Stimulated activated CD8-positive, alpha-beta memory T cell treated with anti-CD3 and anti-CD28 coated beads, Interleukin-12 subunit alpha, Interleukin-12 subunit beta, amount 100 ng/mL, for 4 hours (primary cell): ENCODE results near the gene PLPPR1.

Experiments used
- DNase-seq: peaks from one replicate; pipeline ENCODE4 v3.0.0-alpha.2; 2020; ENCODE audit warnings: low read depth

PLPPR1 gene

DNA sequence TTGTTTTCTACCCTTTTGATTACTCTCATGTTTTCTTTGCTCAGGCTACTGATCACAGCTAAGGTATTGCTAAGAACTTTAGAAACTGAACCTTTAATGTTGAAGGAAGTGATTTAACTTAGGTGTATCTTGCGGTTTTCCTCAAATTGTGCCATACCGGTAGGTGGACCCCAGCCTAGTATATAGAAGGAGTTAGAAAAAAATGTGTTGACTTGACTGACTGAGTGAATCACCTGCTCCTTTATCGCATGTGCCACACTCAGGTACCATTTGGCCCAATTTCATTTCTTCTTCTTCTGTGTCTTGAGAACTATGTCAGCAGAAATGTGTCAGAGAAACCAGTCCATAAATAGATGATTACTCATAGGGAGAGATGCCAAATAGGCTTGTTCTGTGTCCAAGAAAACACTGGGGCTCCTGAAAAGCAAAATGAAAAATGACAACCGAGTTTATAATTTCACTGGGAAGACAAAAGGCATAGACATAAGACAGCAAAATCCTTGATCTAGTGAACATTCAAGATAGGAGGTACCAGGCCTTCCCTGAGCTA lies 19.4 kb downstream of the PLPPR1 start:
- DNase-seq: no peak

DNA sequence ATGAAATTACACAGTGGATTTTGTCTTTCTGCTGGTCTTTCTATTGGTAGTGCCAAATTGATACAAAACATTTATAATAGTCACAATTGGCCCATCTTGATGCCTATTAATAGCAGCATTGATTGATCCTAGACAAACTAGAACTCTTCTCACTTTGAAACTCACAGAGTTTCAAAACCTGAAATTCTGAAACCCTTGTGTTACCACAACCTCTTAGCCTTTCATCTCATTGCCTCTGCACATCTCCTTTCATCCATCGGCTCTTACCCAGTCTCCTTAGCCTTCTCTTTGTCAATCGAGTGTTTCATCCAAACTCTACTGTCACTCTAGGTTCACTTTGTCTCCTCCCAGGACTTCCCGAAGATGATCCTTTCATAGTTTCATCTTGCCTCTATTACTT lies 22.1 kb downstream of the PLPPR1 start:
- no peak for DNase-seq

DNA sequence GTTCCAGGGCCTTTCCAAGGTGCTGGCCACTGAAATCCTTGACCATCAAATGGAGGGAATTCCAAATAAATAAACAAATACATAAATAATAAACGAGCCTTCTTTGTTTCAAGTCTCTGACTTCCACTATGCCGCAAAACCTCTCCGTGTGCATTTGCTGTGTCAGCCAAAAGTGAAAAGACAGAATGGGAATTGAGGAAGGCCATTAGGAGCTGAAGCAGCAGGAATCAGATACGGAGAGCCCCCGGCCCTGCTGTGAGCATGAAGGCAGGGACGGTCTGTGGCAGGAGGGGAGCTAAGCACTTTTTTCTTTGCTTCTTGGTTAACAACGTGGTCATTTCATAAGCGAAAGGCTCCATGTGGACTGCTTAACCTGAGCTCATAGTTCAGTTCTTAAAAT lies 26.1 kb downstream of the PLPPR1 start:
- DNase-seq: no peak

DNA sequence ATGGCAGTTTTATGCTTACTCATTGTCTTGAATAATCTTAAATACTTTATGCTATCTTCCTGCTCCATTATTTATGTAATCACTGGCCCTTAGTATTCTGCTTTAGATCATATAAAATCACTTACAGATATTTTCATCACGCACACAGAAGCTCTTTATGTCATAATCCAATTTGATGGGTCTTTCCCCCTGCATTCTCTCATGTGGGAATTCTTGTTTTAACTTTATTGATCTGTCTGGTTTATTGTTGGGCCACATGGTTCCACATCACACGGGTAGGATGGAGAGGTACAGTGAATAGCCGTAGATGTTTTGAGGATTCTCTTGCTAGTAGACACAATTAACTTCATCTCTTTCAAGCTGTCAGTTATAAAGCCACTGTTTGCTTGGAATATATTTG lies 27.0 kb downstream of the PLPPR1 start:
- DNase-seq: no peak

DNA sequence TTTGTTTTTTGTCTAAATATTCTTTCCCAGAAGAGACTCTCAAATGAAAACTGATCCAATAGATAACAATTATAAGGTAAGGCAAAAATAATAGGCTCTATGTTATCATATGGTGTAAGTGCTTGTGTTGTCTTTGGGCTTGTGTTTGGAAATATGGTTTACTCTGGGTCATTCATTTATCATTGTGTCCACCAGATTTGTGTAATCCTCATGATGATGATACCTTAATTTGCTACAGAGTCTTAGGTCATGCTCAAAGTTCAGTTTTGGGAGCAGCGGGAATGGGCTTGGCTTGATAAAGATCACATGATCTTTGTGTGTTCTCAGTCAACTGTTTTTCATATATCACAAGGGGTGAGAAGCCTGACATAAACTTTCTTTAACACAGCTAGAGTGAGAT lies 34.2 kb downstream of the PLPPR1 start:
- DNase-seq: no peak

DNA sequence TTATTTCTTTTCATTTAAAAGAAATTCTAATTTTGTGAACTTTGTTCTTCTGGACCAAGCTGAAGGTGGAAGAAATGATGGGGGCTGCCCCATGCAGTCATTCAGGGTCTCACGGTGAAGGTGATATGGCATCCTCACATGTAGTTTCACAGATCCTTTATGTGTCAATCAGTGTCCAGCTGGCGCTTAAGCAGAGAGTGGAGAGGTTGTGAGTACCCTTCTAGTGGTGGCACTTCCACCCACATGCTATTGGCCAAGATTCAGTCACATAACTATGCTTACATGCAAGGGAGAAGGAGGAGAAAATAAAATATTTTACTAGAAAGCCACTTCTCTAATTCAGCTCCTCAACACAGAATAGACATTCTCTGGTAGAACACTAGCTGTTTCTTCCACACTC lies 34.7 kb downstream of the PLPPR1 start:
- DNase-seq: no peak

DNA sequence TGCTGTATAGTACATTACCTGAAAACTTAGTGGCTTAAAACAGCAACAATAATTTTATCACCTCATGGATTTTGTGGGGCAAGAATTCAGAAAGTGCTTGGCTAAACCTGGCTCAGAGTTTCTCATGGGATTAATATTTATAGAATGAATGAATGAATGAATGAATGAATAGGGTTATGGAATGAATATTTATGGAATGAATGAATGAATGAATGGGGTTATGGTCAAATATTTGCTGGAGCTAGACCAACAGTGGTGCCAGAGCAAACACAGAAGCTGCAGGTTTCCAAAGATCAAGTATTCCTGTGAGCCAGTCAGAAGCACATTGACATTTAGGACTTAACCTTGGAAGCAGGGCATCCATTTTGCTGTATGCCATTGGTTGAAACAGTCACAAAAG lies 35.7 kb downstream of the PLPPR1 start:
- DNase-seq: no peak

DNA sequence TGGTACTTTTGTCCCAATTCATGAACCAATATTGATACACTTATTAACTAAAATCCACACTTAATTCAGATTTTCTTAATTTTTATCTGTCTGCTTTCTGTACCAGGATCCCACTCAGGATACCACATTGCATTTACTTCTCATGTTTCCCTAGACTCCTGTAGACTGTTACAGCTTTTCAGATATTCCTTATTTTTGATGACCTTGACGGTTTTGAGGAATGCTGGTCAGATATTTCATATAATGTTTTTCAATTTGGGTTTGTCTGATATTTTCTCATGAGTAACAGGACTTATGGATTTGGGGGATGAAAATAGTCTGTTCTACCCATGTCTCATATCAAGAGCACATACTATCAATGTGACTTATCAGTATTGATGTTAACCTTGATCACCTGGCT lies 37.4 kb downstream of the PLPPR1 start:
- DNase-seq: no peak

DNA sequence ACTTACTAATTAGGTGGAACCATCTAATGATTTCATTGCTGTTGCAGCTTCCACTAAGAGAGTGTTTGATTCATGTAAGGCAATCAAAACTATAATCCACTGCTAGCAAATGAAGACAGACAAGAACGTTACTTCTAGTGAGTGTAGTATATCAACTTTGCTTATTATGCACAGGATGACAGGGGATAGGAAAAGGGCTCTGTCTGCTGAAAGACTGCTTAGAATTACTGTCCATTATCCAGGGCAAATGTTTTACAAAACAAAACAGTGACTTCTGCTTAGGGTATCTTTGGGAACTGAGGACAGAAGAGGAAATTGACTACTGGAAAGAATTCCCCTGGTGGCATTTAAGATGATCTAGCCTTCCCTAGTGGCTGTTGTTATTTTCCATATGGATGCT lies 40.2 kb downstream of the PLPPR1 start:
- no peak for DNase-seq

DNA sequence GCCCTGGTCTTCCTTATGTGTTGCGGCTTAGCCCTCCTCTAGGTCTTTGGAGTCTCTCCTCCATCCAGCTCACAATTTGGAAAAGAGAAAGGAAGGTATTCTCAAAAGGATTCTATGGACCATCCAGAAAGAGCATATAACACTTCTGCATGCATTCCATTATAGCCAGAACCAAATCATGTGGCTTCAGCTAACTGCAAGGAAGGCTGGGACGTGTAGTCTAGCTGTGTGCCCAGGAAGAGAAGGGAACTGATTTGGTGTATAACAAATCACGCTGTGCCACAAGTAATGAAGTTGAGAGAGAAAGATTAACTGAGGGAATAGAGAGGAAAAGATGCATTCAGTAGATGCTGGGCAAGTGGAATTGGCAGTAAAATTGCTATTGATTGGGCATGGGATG lies 43.7 kb downstream of the PLPPR1 start:
- no peak for DNase-seq

DNA sequence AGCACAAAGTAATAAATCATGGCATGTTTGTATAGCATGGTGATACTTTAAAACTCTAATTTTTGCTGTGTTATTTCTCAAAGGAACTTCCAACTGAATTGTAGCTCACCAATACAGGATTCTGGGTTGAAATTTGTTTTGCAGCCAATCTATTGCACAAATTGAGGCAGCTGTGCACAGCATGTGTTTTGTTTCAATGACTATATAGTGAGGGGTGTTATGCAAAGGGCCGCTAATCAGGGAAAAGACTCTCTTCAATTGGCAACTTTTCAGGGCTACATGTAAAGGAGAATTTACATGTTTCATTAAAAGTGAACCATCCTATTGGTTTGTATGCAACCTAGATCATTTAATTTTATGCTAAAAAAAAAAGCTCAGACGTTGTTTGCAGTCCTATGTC lies 44.6 kb downstream of the PLPPR1 start:
- DNase-seq: no peak

DNA sequence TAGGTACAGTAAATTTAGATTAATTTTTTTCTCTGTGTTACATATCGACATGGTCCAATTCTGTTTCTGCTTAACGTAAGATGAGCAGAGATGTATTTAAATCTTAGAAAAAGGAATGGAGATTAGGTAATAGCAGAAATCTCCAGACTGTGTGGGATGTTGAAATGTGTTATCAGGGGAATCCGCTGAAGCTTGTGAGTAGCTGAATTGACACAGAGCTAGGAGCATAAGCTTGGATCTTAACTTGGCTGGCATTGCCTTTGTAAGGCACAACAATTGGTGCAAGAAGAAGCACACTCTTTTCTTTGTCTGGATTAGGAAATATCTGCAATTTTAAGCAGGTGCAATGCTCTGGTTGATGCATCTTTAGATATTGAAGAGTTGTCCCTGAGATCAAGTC lies 53.1 kb downstream of the PLPPR1 start:
- no peak for DNase-seq

DNA sequence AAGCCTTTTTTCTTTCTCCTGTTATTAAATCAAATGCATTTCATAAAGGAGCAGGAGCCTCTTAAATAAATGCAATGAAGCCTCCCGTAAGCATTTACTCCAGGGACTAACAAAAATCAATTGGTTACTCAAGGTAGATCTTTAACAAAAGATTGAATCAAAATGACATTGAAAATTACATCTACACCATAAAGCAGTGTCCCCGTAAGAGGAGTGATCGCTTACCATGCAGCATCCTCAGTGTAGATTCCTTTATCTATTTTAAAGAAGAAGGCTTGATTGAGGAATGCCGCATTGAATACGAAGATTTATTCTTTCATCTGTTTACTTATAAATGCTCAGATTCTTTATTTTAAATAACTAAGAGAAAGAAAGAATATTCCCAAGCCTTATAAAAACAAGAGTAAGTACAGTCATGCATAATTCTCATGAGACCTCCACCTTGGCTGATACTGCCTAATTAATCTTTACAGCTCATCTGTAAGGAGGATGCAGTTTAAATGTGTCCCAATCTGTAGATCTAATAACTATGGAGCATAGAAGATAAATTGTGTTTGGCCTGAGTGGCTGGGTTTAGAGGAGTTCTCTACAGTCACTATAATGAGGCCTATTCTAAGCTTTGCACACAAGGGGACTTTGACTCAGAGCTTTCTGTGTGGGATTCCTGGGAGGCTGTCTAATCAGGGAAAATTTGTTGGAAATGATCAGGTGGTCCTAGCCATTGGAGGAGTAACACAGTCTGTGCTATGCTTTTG lies 55.1 kb downstream of the PLPPR1 start:
- DNase-seq: no peak

DNA sequence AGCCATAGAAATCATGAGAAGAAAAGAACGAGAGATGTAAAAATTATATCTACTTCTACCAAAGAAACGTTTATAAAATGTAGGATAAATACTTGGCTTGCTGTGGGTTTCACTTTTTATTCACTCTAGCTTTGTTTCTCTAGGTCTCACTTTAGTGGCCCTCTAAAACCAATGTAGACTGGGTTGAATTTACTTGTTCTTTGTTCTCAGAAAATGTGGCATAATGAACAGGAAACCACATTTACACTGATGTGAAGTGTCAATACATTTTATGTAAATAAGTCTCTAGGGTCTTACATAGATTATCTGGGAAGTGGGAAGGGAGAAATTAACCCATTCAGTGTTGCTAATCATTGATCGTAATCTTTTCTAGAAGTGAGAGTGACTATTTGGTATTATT lies 58.9 kb downstream of the PLPPR1 start:
- DNase-seq: no peak

DNA sequence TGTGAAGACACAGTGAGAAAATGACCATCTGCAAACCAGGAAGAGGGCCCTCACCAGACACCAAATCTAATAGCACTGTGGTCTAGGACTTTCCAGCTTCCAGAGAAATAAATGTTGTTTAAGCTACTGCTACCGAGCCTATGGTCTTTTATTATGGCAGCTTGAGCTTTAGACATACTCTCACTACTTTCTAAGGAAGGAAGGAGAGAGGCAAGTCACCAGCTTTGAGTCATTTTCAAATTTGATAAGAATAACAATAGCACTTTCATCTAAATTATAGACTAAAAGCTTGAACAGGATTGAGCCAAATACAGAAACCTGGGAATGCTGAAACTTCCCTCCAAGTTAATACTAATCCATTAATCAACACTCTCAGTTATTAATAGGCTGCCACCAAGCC lies 64.4 kb downstream of the PLPPR1 start:
- DNase-seq: no peak

DNA sequence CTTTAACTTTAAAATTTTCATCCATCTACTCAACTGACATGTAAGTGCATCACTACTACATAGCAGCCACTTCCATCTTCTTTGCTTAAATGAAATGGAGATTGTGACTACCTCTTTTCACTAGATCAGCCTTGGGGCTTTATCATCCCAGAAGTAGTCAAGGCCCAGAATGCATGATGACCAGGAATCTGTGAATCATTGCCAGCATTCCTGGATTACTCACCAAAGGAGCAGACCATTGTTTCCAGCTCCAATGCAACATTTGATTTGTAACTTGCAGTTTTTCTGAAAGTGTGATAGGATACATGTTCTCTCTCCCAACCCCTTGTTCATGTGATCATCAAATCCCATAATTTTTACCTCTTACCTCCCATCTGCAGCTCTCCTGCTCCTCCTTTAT lies 65.1 kb downstream of the PLPPR1 start:
- DNase-seq: no peak

DNA sequence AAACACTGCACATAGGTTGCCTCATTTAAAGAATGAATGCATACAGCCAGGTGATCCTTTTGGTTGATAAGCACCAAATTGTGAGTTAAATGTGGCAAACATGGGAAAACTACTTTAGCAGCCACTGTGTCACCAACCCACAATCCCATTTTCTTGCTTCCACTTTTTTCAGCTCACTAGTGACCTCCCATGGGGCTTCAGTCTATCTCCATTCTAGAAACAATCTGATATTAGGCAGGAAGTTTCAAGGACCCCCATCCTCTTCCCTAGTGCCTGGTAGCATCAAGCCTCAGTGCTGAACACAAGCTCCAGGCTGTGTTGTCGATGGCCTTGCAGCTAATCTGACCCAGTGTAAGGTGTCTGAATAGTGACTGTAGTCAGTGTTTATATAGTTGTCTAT lies 66.2 kb downstream of the PLPPR1 start:
- no peak for DNase-seq

DNA sequence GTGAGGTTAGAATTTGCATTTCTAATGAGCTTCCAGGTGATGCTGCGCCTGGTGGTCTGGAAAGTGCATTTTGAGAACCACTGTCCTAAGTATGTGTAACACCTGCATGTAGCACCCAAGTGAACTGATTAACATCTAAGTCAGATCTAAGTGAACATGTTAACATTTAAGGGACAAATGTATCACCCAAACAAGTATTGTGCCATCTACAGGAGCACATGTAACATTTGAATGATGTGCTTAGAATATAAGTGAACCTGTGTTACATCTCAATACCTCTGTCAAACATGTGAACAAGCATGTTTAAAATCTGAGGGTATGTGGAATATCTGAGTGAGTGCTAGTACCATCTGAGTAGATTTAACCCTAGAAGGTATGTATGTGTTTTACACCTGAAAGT lies 68.7 kb downstream of the PLPPR1 start:
- no peak for DNase-seq

DNA sequence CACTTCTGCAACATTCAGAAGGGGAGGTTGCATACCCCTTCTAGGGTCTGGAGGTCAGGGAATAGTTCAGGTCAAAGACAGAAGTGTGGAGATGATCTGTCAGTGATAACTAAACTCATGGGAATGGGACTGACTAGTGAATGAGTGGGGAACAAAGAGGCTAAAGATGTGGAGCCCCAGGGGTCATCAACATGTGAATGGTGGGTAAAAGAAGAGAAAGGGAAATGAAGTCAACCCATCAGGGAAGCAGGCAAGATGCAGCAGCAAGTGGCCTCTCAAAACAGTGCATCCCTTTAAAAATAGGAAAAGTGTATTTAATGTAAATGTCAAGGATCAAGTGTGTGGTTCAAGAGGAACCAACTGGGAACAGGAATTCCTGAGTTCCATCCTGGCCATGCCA lies 69.9 kb downstream of the PLPPR1 start:
- DNase-seq: no peak

DNA sequence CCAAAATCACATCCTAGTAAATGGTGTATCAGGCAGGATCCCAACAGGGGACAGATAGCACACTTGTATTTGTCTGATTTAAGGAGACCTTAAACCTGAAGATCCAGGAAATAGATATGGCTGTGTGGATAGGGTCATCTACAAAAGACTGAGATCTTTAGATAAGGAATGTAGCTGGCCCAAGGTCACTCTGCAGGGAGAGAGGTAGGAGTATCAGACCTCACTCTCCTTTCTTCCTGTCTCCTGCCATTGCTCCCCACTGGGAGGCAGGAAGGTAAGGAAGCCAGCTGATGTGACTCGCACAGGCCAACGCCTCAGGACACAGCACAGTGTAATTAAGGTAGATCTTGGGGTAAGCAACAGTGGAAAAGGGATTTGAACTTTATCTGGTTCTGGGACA lies 85.8 kb downstream of the PLPPR1 start:
- no peak for DNase-seq

DNA sequence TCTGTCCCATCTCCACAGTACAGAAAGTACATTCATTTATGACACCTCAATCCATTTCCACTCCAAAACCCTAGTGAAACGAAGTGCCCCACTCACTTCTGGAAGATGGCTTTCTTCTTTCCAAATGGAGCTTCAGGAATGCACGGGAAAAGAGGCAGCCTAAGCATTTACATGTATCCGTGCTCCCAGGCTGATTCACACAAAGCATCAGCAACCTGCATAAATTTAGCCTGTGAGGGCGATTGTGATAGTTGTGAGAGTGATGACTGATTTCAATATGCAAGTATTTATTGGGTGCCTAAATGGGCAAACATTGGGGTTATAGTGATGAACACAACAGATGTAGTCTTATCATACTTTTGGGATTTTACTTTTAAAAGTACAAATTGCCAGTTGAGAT lies 86.6 kb downstream of the PLPPR1 start:
- no peak for DNase-seq

DNA sequence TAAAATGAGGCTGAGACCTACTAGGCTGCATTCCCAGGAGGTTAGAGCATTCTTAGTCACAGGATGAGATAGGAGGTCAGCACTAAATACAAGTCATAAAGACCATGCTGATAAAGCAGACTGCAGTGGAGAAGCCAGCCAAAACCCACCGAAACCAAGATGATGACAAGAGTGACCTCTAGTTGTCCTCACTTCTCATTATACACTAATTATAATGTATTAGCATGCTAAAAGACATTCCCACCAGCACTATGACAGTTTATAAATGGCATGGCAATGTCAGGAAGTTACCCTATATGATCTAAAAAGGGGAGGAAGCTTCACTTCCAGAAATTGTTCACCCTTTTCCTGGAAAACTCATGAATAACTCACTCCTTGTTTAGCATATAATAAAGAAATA lies 88.6 kb downstream of the PLPPR1 start:
- DNase-seq: no peak

DNA sequence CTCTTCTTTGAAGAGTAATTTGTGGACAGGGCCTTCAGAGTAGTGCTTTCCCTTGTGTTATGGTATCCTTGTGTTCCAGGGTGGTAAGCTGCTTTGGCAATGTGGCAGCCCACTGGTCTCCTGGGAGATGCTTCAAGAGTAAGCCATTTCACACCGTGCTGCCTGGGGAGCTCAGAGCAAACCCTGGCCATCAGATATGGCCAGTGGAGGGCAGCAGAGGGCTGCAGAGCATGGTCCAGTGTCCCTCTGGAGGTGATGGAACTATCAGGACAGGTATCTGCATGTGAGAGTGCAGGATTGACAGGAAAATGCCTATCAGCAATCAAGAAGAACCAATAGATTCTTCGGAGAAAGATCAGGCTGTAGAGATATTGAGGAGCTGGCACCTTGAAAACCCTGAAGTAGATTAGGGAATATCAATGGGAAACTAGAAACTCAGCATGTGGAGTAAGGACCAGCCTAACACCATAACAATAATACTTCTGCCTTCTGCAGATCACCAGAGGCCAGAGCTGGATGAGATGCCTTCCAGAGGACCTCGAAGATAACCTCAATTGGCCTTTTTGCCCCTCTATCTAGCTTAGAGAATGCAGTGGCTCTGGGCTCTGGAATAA lies 90.8 kb downstream of the PLPPR1 start:
- DNase-seq: no peak

DNA sequence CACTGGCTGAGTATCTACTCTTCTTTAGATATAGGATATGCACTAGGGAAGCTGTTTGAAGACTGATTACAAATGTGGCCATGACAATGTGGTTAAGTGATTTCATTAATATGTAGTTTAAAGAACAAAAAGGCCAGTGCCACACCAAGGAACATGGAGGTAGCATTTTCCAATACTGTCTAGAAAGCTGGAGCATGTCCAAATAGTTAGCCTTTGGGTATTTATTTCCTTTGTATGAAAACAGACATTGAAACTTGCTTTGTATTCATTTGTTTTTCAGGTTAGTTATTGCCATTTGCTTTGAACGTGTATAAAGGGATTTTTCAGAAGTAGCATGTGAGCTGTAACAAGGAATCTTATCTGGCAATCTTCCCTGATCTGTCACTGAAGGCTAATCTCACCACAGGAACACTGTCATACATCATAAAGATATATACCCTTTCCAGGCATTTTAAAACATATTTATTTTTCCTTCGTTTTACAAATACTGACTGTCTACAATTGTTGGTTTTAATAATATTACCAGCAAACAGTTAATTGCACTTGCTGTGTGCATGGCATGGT lies 93.4 kb downstream of the PLPPR1 start:
- DNase-seq: no peak
